OCI-M1 (cell line): ENCODE measurements around the gene ZNF385C.

Source experiments
- DNase-seq: peaks from one replicate; lab custom pipeline; 2025; lab: John Stamatoyannopoulos, UW

ZNF385C gene

GRCh38 chr17:42107597-42108576 is 9.6 kb upstream of the ZNF385C start:
- DNase-seq = peak; percentile 91

- no peak for DNase-seq
Measured at GRCh38 chr17:42107124-42107523, 8.9 kb upstream of the ZNF385C start.

- DNase-seq = no peak
Measured at GRCh38 chr17:42106009-42106408, 7.7 kb upstream of the ZNF385C start.

- no peak for DNase-seq
Measured at GRCh38 chr17:42104264-42104663, 6.0 kb upstream of the ZNF385C start.

- DNase-seq = no peak
Measured at GRCh38 chr17:42103221-42103954, 5.1 kb upstream of the ZNF385C start.

GRCh38 chr17:42101513-42102292 is 3.4 kb upstream of the ZNF385C start:
- peak; percentile 85 for DNase-seq

GRCh38 chr17:42098730-42099399 is 592 bp upstream of the ZNF385C start:
- no peak for DNase-seq

GRCh38 chr17:42096360-42097111 is 1.7 kb downstream of the ZNF385C start:
- no peak for DNase-seq

- DNase-seq = no peak
Measured at GRCh38 chr17:42094375-42095069, 3.8 kb downstream of the ZNF385C start.

- DNase-seq = no peak
Measured at GRCh38 chr17:42092939-42093338, 5.3 kb downstream of the ZNF385C start.

GRCh38 chr17:42090964-42091790 is 7.1 kb downstream of the ZNF385C start:
- DNase-seq = no peak

GRCh38 chr17:42088736-42089135 is 9.5 kb downstream of the ZNF385C start:
- no peak for DNase-seq

- DNase-seq = no peak
Measured at GRCh38 chr17:42087736-42088705, 10.3 kb downstream of the ZNF385C start.

GRCh38 chr17:42087042-42087701 is 11.1 kb downstream of the ZNF385C start:
- peak; percentile 47 for DNase-seq

GRCh38 chr17:42081516-42082129 is 16.6 kb downstream of the ZNF385C start:
- DNase-seq = no peak

GRCh38 chr17:42079541-42079940 is 18.7 kb downstream of the ZNF385C start:
- DNase-seq = peak; percentile 9

- DNase-seq = peak; percentile 61
Measured at GRCh38 chr17:42078396-42079043, 19.8 kb downstream of the ZNF385C start.
